Measurements from ENCODE around the gene KCNH2.
A peak's percentile ranks its signal among the peaks of the same experiment; 100 is the strongest.

Gene KCNH2

DNA sequence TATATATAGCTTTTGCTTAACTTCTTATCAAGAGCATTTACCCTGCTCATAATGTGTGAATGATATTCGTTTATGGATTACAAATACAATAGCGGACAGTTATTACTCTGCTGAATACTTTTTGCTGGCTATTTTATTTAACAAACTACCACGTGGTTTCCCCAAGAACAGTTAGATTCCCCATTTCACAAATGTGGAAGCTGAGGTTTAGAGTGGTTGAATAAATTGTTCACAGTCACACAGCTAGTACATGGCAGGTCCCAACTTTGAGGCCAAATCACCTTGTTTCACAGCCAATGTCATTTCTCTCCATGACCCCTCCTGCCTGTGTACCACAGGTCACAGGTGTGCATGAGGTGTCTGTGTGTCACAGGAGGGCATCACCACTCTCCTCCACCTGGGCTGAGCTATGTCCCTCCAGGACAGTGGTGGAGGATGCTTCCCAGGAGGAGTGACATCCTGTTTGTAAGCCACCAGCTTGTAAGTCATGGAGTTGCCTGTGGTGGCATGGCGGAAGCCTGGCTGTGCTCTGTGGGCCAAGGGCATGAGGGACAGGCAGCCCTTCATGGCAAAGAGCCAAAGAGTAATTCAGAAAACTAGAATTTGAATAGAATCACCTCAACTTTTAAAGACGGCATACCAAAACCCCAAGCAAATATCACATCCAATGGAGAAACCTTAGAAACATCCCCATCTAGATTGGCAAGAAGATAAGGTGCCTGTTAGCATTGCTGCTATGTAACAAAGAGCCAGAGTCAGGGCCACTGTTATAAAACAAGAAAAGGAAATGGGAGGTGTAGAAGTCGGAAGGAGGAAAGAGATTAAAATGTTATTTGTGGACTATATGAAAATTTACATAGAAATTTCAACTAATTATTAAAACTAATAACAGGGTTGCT, 73.9 kb downstream of the KCNH2 start:
- DNase-seq (ENCODE audit: low read depth), result no peak

DNA sequence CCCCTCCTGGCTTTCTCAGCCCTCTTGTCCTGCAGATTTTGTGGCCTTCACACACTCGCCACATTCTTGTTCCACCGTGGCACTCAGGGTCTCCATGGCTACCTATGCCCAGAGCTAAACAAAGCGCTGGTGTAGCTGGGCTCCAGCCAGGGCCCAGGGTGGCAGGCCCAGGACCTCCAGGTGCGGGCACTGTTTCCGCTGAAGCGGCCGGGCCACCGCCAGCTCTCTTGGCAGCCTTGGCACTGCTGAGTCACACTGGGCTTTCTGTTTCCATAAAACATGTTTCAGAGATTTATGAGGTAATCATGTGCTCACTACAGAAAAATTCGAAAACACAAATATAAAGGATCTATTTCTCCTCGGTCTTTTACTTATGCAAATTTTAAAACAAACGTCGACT, 74.5 kb downstream of the KCNH2 start:
- peak; percentile 38 for DNase-seq (ENCODE audit: low read depth)

DNA sequence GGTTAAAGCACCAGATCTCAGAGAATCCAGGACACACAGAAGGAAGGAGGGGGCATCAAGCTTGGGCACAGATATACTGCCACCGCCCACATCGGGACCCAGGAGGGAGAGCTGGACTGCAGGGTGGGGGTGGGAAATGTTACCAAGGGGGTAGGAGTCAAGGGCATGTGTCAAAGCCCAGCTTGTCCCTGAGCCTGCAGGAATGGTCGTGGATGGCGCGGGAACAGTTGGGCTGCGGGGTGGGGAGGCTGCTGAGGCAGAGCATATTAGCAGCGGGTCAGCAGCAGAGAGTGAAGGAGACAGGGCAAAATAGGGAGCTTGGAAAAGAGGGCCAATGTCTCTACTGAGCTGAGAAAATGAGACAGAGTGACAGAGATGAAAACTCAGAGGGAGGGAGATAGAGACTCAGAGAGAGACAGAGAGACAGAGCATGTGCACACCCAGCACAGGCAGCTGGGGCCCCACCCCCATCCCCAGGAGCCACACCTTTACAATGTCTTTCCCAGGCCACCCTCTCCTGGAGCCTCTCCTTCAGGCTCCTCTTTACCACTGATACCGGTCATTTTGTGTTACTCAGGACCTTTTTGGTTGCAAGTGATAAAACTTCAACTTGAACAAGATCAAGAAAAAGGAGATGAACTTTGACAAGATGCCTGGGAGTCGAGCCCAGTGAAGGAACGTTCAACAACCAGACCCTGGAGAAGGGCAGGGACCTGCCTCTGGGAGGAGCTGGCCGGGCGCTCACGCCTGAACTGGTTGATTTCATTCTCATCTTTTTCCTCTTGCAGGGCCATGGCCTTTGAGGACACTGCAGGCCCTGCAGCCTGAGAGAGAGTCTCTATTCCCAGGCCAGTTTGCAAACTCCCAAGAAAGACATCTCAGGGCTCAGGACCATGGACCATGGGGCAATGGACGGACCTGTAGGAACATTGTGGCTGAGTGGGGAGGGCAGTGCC, 75.8 kb downstream of the KCNH2 start:
- DNase-seq (ENCODE audit: low read depth), result no peak

DNA sequence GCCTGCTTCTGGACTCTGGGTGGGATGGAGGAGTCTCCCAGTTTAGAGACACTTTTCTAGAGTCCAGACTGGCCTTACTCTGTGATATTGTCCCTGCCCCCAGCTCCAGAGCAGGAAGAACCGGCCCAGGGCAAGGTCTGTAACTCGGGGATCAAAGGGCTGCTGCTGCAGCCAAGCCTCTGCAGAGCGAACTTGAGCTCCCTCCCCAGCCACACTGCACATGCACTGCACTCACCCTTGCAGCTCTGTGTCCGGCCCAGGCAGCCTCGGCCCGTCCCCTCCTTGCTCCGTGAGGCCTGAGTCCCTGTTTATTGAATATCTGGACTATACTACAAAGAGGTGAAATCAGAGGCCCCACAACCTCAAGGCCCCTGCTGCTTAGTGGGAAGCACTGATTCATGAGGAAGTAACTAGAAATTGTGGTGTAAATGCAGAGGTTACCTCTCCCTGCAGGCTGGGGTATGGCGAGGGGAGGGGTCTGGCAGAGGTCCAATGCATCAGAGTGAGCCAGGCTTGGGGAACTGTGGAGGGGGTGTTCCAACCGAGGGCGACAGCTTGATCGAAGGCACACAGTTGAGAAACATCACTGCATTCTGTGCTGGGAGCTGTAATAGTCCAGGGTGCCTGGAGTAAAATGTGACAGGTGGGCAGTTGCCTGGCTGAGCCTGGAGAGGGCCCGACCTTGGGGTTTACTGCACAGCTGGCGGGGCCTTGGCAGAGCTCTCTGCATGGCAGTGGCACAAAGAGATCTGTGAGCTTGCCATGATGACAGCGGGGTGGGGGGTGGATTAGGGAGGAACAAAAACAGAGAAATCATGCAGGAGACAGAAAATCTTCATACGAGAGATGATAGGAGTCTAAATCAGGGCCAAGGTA, 76.7 kb downstream of the KCNH2 start:
- DNase-seq (ENCODE audit: low read depth), result no peak

DNA sequence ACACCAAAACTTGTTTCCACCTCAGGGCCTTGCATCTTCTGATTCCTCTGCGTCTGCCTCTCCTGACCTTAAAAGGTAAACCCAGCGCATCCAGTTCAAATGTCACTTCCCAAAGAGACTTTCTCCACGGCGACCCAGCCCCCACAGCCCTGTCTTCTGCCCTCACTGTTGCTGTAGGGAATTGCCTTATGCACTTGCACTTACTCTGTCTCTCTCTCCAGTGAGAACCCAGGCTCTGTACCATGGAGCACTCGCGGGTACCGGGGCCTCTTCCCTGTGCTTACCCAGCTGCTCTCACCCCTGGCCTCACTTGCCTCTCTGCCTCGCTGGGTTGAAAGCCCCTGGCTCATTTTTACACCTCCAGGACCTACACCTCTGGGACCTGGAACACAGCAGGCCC, 77.4 kb downstream of the KCNH2 start:
- no peak for DNase-seq (ENCODE audit: low read depth)

DNA sequence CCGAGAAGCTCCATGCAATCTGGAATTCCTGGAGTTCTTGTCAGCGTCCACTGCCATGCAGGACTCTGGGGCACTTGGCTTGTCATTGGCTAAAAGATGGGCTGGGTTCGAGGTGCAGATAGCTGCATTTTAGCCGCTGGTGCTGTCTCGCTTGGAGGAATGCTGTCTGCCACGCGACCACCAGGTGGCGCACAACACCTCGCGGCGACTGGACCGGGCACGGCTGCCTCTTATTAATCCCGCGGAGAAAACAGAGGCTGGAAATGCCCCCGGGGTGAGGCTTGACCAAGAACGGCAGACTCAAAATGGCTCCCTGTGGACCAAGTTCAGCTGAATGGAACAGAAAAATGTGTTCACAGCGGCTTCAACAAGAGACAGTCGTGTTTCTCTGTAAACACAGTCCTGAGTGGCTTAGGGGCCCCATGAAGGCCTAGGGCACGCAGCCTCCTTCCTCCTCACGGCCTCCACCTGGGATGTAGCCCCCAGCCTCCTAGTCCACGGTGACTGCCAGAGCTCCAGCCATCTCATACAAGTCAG, 79.6 kb downstream of the KCNH2 start:
- DNase-seq (ENCODE audit: low read depth), result peak; percentile 43

DNA sequence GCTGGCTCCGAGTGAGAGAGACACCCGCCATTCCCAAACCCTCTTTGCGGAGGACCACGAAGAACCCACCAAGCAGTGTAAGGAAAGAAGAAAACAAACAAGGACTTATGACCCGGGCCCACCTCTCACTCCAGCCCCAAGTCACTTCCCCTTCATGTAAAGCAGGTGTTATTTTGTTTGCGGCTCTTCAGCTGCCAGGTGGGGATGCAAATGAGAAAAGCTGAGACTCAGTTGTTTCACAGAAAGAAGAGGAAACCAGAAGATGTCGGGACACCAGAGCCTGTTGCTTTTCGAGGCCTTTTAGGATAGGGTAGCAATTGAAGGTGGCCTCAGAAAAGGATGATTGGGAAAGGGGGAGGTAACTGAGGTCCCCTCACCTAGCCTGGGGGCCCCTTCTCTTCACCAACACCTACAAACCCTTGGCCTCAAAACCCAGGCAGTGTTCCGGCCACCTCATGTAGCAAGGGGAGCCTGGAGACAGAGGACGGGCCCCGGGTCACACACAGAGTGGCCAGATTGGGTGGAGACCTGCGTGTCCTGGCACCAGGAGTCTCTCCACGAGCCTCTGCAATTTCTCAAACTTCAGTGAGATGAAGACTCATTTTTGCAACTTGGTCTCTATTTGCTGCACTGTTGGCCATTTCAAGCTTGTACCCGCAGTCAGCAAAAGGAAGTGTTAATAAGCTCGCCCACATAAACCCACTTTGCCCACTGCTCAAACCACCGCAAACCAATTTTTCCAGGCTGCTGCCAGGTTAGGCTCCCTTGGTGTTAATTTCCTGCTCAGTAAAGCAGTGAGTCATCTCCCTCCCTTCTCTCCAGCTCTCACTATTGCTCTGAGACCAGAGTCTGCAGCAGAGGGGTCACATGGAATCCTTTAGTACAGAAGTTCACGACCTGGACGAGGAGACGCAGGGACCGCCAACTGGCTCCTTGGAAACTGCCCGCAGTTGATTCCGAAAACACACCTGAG, 80.3 kb downstream of the KCNH2 start:
- DNase-seq (ENCODE audit: low read depth), result no peak

DNA sequence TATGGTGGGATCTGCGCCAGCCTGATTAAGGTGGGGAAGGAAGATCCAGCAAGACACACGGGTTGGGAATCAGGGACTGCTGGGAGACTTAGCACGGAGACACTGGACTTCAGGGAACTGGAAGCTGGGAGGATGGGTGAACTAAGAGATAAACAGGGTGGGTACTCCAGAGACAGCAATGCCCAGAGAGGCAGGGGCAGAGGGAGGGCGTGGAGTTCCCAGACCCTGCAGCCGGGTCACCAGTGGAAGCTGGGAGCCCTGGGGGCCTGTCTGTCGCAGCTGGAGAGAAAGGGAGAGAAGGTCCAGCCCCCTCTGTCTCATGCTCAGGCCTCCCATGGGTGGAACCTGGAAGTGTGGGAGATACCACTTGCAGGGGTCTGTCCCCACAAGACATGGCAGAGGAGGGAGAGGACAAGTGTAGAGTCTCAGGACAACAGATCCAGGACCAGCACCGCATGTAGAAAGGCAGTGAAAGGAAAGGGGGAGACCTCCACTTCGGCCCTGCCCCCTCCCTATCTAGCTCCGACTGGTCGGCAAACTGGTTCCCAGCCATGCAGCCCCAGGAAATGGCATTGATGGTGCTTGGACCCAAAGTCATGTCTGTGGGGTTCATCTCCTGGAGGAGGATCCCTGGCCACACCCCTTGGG, 81.4 kb downstream of the KCNH2 start:
- no peak for DNase-seq (ENCODE audit: low read depth)

DNA sequence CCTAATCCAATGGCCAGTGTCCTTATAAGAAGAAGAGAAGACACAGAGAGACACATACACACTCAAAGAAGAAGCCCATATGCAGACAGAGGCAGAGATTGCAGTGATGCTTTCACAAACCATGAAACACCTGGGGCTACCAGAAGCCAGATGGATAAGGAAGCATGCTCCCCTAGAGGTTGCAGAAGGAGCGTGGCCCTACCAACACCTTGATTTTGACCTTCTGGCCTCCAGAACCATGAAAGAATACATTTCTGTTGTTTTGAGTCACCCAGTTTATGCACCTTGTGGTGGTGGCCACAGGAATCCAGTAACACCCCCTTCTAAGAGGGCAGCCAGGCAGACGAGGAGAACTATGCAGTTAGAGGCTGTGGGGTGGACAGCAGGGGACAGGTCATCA, 82.3 kb downstream of the KCNH2 start:
- no peak for DNase-seq (ENCODE audit: low read depth)
